Stimulated activated CD8-positive, alpha-beta memory T cell treated with anti-CD3 and anti-CD28 coated beads, Interleukin-7, amount 100 ng/mL, for 1 hour (primary cell): ENCODE results near the gene EXOC8.
"Not testable (repeated sequence)": the region's sequence is repeated elsewhere in the genome, so short reads cannot be mapped to it uniquely, and the experiment has no call there.

ENCODE experiments used
- DNase-seq, 2 donors: peaks; one replicate each; pipeline ENCODE4 v3.0.0-alpha.2; 2020; ENCODE audit warnings: low read depth in 2 of 2

EXOC8 gene

GRCh38 chr1:231351816-231352215 lies 14.2 kb upstream of the EXOC8 start:
- DNase-seq = no peak

GRCh38 chr1:231348856-231349255 lies 11.2 kb upstream of the EXOC8 start:
- not testable (repeated sequence) for DNase-seq

GRCh38 chr1:231348442-231348841 lies 10.8 kb upstream of the EXOC8 start:
- no peak for DNase-seq

- DNase-seq = no peak
Measured at GRCh38 chr1:231347961-231348360, 10.3 kb upstream of the EXOC8 start.

DNA sequence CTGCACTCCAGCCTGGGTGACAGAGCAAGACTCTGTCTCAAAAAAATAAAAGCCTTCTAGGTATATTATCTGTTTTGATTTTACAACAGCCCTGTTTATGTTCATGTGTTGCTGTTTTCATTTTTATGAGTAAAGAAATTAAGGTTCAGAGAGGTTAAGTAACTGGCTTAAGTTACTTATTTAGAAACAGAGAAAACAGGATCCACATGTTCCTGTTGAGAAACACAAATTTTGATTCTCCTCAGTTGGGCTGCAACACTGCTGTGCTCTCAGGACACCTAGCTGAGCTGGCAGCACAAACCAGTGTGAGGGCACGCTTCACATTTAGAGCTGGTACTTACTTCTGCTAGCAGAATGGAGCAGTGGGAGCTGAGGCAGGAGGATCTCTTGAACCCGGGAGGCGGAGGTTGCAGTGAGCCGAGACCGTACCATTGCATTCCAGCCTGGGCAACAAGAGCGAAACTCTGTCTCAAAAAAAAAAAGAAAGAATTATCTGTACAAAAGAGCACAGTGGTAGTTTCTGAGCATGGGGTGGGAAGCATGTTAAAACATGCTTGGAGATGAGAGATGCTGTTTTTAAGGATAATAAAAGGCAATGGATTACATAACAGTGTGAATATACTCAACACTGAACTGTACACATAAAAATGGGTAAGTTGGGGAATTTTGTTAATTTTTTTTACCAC lies 2.8 kb upstream of the EXOC8 start:
- DNase-seq = no peak

DNA sequence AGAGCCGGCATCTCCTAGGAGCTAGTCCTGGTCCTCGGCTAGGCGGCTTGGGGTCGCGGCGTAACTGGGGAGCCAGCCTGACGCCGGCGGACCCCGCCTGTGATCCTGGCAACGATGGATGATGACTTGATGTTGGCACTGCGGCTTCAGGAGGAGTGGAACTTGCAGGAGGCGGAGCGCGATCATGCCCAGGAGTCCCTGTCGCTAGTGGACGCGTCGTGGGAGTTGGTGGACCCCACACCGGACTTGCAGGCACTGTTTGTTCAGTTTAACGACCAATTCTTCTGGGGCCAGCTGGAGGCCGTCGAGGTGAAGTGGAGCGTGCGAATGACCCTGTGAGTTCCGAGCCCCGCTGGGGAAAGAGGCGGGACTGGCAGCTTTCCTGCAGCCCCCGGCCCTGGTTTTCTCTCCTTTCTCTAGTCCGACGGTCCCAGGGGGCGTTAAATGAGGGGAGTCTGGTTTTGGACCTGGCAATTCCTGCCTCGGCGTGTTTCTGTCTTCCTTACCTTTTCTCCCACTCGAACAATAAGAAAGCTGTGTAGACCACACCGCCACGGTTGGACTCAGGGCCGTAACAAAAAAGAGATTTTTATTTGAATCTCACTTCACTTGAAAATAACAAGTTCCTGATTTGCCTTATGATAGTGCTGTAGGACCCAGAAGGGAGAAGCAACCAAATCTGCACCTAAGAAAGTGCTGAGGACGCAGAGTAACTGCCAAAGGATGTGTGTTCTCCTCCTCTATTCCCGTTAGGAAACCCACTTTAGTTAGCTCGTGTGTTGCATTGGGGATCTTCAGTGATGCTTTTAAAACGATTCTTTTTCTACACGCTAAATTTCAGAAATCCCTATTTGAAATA lies 847 bp upstream of the EXOC8 start, which contains the start of gene SPRTN:
TSS of gene SPRTN (plus strand) at position 24 of the 859 bp plus-strand sequence. CDS start at position 115, 91 bp downstream.
- no peak for DNase-seq

GRCh38 chr1:231337043-231337471 lies 595 bp downstream of the EXOC8 start:
- DNase-seq = no peak

DNA sequence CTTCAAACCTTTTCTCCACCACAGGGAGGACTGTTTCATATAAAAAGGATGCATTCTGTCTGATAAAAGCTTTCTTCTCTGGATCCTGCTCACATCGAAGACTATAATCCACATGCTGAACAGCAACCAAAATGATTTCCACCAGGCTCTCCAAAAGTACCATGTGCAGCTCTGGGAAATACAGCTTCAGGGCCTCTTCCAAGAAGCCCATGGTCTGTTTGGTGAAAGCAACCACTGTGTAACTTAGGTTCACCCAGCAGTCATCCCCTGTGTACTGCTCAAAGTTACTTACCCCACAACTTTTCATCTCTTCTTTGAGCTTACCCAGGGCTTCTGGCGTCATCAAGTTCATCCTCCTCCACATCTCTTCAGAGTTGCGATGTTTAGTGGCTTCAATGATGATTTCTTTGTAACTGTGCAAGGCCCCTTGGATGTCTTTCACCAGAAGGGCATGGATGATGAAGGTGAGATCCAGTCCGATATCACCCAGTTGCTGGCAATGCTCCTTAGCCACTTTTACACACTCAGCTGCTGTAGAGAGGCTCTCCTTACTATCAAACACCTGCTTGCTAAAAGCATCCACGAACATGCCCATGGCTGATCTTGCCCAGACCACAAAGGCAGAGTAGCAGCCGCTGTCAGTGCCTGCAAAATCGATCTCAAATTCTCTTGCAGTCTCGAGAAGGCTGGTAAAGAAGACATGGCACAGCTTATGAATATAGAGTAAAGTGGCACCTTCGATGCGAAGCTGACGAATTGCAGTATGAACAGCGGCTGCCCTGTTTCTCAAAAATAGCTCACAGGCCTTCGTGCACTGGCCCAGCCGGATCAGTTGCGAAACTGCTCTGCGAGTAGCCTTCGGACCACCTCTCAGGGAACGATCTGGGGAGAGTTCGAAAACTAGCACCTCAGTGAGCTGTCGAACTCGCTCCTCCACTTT lies 1.7 kb downstream of the EXOC8 start:
- DNase-seq = no peak

DNA sequence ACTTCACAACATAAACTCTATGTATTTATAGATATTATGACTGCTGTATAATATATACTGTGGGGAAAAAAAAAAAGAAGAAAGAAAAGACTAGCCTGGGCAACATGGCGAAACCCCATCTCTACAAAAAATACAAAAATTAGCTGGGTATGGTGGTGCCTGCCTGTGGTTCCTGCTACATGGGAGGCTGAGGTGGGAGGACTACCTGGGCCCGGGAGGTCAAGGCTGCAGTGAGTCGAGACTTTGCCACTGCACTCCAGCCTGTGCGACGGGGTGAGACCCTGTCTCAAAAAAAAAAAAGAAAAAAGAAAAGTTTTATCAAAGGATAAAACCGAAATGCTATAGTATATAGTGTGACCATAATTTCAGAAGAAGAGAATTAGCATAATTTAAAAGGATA lies 2.7 kb downstream of the EXOC8 start:
- DNase-seq = no peak

DNA sequence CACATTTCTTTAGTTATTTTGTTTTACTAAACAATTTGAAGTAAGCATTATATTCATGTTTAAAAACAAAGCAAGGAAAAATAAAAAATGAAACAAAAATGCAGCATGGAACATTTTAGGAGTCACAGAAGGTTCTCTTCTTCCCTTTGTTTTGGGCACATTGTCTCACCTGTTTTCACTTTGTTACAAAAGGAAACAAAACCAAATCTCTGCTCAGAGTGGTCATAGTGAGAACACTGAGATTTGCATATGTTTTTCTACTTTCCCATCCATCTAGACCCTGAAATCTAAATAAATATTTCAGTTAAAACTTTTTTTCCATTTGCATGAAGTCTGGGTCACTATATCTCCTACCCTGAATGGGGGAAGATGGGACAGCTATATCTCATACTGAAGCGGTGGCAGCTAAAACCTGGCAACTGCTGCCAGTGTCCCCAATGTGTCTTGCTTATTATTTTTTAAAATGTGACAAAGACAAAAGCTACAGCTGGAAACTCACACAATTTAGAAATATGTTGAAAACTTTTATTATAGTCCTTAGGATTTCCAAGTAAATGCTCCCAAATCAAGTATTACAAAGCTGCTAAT lies 3.5 kb downstream of the EXOC8 start:
- no peak for DNase-seq

- no peak for DNase-seq
Measured at GRCh38 chr1:231332761-231333160, 4.9 kb downstream of the EXOC8 start.

GRCh38 chr1:231329483-231329882 lies 8.2 kb downstream of the EXOC8 start:
- DNase-seq = no peak

DNA sequence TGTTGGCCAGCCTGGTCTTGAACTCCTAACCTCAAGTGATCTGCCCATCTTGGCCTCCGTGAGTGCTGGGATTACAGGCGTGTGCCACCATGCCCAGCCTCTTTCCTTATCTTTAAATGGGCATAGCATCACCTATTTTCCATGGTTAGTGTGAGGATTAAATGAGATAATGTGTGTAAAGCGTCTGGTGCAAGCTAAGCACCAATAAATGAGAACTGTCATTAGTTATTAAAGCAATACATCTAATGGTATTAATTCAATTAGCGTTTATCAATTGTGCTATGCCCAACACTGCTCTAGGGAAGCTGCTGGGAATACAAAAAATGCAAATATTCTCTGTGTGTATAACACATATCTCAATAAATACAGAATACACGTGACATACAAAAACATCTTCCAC lies 10.0 kb downstream of the EXOC8 start:
- no peak for DNase-seq

DNA sequence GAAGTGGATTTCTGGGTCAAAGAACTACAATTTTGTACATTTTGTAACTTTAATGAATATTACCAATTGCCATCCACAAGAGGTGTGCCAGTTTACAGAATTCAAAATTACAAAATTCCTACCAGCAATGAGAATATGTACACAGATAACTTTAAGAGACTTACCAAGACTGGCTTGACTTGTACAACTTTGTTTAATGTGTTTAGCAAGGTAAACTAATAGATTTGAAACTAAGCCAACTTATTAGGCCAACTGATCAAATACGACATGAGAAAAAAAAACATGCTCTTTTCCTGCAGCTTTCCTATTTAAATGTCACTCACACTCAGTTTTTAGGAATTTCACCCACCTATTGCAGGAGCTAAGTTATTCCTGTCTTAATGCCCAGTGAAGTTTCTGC lies 11.4 kb downstream of the EXOC8 start:
- no peak for DNase-seq

GRCh38 chr1:231324660-231325059 lies 13.0 kb downstream of the EXOC8 start:
- DNase-seq = no peak

DNA sequence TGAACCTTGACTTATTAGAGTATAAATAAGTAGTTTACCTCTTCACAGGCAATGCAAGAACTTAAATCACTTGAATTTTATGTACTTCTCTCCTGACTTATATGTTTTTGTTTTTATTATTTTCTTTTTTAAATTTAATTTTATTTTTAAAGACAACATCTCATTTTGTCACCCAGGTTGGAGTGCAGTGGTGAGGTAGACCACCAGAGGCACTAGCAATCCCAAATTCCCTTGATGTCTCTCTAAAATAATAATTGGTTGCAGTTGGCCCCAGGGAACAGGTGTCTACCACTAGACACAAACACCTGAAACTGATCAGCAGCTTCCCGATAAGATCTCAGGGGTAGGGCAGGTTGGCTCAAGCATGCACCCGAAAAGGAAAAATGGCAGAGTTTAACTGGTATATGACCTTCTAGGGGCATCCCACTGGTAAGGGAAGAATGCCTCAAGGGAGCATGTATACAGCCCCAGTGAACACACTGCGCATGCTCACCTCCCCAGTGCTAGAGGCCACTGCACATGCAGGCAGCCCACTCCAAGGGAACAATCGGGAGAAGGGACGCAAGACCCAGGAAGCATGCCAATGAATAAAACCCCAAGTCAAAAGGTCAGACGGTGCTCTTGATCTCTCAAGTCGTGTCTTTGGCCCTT lies 14.6 kb downstream of the EXOC8 start:
- DNase-seq = no peak

- DNase-seq = no peak
Measured at GRCh38 chr1:231319080-231319479, 18.6 kb downstream of the EXOC8 start.

DNA sequence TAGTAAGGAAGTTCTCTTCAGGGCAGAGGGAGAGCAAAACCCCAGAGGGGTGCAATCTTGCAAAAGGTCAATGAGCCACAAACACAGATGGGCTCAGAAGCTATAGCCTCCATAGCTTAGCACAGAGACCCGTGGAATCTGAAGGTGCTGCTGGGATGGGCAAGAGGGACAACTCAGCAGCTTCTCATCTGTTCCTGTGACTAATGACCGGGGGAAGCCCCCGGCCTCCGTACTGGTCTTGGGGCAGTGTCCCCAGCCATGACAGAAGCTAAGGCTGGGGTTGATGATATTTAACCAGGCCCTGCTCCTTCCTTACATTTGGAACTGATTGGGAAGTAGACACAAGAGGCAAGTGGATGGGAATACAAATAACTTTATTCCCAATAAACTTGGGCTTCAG lies 19.1 kb downstream of the EXOC8 start:
- DNase-seq = no peak

DNA sequence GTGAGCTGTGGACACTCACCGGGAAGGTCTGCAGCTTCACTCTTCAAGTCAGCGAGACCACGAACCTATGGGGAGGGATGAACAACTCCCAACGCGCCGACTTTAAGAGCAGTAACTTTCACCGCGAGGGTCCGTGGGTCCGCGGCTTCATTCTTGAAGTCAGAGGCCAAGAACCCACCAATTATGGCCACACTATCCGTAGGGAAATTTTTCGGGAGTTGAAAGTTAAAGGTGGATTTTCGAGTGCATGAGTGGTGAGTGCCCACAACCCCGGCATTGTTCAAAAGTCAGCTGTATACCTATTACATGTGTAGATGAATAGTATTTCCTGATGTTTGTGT lies 19.7 kb downstream of the EXOC8 start:
- no peak for DNase-seq

GRCh38 chr1:231317306-231318014 lies 20.2 kb downstream of the EXOC8 start:
- DNase-seq = no peak

GRCh38 chr1:231315887-231316286 lies 21.8 kb downstream of the EXOC8 start:
- DNase-seq = no peak
